Adrenal gland (tissue), 12 donors: ENCODE data around the gene CEACAM6. TPM values are rescaled to one million over a fixed set of nuclear protein-coding genes. Genes with fewer than 3 reads are reported as not detected.
A peak's percentile ranks its signal among the peaks of the same experiment; 100 is the strongest.
"Not testable (repeated sequence)": the region's sequence is repeated elsewhere in the genome, so short reads cannot be mapped to it uniquely, and the experiment has no call there.

Experiments used
- DNase-seq, 7 donors: peaks; one replicate each; pipeline ENCODE4 v3.0.0-alpha.2; 2019 to 2020
- H3K27ac ChIP-seq, 5 donors: fragments of 200-600 bp; sonication (generic) in 4 of 5; 1 replicate in 3 of 5; 2 replicates in 2 of 5; pipeline versions ENCODE4 v1.5.1 to v1.8.0; 2016 to 2020; ENCODE audit warnings: mild to moderate bottlenecking in 1 of 5
- H3K27me3 ChIP-seq: fragments of 200-600 bp; 2 replicates; pipeline ENCODE4 v1.8.0; 2021
- H3K36me3 ChIP-seq, 2 donors: fragments of 200-600 bp; replicated peaks in 1 of 2; 1 replicate in 1 of 2; 2 replicates in 1 of 2; pipeline versions ENCODE4 v1.5.1 to v1.8.0; 2018 to 2022
- H3K4me1 ChIP-seq, 2 donors: fragments of 200-600 bp; replicated peaks in 1 of 2; 1 replicate in 1 of 2; 2 replicates in 1 of 2; pipeline versions ENCODE4 v1.5.1 to v1.8.0; 2018 to 2021
- H3K4me3 ChIP-seq, 4 donors: fragments of 200-600 bp; sonication (generic) in 3 of 4; one replicate each; pipeline ENCODE4 v1.5.1; 2016 to 2018
- H3K9me3 ChIP-seq, 3 donors: fragments of 200-600 bp; sonication (generic) in 1 of 3; replicated peaks in 1 of 3; 1 replicate in 2 of 3; 2 replicates in 1 of 3; pipeline versions ENCODE4 v1.5.1 to v1.8.0; 2016 to 2021
- POLR2A ChIP-seq, 2 donors: fragments of 450-650 bp; IDR thresholded peaks; one replicate each; pipeline ENCODE4 v1.6.1; 2017; ENCODE audit warnings: antibody characterized with exemption in 2 of 2, mild to moderate bottlenecking in 2 of 2, moderate library complexity in 1 of 2
- WGBS, 4 donors: extraction: QIAGEN DNeasy Blood & Tissue Kit in 2 of 4; methylation state at CpG; one replicate each; pipeline versions ENCODE4 v1.1.5 to v1.1.7; 2013 to 2017; 5-methylcytosine and 5-hydroxymethylcytosine counted together
- intact Hi-C, 2 donors: fragments of 100-400 bp; cut with DNase I; formaldehyde crosslinking; loops; one replicate each; pipeline versions ENCODE4 v1.14.1 to v1.15.0; 2022 to 2023
- polyA plus RNA-seq, 3 donors: library from polyadenylated mRNA; stranded (reverse); fragments of 200-250 nt in 2 of 3; fragments of 350-450 nt in 1 of 3; fragmentation: Illumina TruSeq in 1 of 3; extraction: RNeasy Lipid Tissue Mini Kit (QIAGEN cat#74804) in 1 of 3; gene quantifications; one replicate each; pipeline ENCODE4 v1.2.3, GENCODE V29; 2013 to 2014
- total RNA-seq, 9 donors: library from RNA; depleted of rRNA in 4 of 9; stranded (reverse); fragments of >200 nt in 4 of 9; fragments of 120-200 nt in 1 of 9; fragmentation: NEBNext Ultra II Directional in 1 of 9; extraction: Animal tissue kit (Norgen Biotek cat#: 25700) in 1 of 9; gene quantifications; one replicate each; pipeline versions ENCODE4 v1.1.0 to v1.2.4, GENCODE V29; 2013 to 2023
- TF ChIP-seq, protein P1 (sequence below), 6 experiments: fragments of 450-650 bp in 4 of 6; fragments of 200-600 bp in 2 of 6; sonication (generic) in 1 of 6; IDR thresholded peaks; 1 replicate in 5 of 6; 2 replicates in 1 of 6; pipeline versions ENCODE4 v1.5.1 to v1.8.0; 2016 to 2021; ENCODE audit warnings: antibody characterized with exemption in 6 of 6, mild to moderate bottlenecking in 2 of 6, moderate library complexity in 1 of 6
- donor health status: healthy with polysubstance abuse.
- donor health status: Bipolar disorder and iron deficiency.
- donor health status: DM: yes; HTN: yes; CAD: no.
- donor health status: DM: no; HTN: no; CAD: no.
- donor health status: DM: no; HTN: no; CAD: no.
- donor health status: DM: yes; HTN: yes; CAD: no.

The CEACAM6 gene
- total and polyA plus RNA-seq, 12 donors = 0.06 to 0.76 (median 0.24) TPM; not detected in 5

DNA sequence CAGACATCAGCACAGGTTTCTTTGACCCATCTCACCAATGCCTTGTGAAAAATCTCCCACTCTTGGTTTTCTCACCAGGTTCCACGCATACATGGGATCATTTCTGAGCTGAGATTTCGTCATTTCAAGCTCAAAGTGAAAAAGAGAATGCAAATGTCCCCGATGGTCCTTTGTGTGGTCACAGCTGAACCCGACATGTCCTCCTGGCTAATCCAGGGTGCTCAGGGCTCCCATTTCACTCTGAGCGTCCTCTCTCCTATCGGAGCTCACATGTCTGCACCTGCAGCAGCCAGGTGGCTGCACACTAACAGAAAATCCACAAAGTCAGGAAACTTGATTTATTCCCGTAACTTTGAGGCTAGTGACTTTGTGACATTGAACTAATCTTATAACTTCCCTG lies 31.7 kb downstream of the CEACAM6 start:
- 53 to 66% (median 58%) methylated on average over 7 of the region's 7 CpGs for WGBS, 4 donors
- intact Hi-C loops = no loop called here

DNA sequence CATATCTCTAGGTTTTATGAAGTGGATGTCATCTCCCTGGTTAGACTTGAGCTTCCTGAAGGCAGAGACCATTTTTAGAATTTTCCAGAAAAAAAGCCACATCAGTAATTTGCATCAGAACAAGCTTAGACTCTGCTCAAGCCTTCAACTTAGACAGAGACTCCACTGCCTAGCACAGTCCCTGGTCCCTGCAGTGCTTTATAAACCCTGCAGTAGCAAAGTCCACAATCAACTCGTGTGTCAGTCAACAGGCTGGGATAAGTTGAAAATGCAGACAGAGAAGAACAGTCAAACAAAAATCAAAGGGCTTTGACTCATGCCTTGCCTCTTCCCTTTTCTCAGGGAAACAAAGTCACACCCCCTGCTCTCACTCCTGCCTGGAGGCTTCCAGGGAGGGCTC lies 33.2 kb downstream of the CEACAM6 start:
- H3K4me1 ChIP-seq, H3K9me3 ChIP-seq, H3K27ac ChIP-seq, H3K4me3 ChIP-seq, H3K36me3 ChIP-seq, DNase-seq, intact Hi-C loops: not testable (repeated sequence)
- H3K27me3 ChIP-seq = peaks cover 27% of the 10 kb centered on the region
- WGBS, 4 donors = no CpG with 5 or more reads among the region's 1 CpG

More for the DNA sequence above, 31.7 kb downstream of the CEACAM6 start:
- Histone ChIP-seq H3K36me3 (no peaks in the 10 kb centered on the region), H3K9me3 (no peaks in the 10 kb centered on the region), H3K4me1 (no peaks in the 10 kb centered on the region), H3K27ac (no peak overlapping the region), H3K4me3 (no peak overlapping the region), H3K27me3 (peaks cover 32% of the 10 kb centered on the region)
- no peak for DNase-seq
- TF ChIP-seq, protein P1, sequence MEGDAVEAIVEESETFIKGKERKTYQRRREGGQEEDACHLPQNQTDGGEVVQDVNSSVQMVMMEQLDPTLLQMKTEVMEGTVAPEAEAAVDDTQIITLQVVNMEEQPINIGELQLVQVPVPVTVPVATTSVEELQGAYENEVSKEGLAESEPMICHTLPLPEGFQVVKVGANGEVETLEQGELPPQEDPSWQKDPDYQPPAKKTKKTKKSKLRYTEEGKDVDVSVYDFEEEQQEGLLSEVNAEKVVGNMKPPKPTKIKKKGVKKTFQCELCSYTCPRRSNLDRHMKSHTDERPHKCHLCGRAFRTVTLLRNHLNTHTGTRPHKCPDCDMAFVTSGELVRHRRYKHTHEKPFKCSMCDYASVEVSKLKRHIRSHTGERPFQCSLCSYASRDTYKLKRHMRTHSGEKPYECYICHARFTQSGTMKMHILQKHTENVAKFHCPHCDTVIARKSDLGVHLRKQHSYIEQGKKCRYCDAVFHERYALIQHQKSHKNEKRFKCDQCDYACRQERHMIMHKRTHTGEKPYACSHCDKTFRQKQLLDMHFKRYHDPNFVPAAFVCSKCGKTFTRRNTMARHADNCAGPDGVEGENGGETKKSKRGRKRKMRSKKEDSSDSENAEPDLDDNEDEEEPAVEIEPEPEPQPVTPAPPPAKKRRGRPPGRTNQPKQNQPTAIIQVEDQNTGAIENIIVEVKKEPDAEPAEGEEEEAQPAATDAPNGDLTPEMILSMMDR (IDR thresholded peaks at IDR 0.05) = no peak
- no peak for TF ChIP-seq POLR2A (IDR thresholded peaks at IDR 0.05)

DNA sequence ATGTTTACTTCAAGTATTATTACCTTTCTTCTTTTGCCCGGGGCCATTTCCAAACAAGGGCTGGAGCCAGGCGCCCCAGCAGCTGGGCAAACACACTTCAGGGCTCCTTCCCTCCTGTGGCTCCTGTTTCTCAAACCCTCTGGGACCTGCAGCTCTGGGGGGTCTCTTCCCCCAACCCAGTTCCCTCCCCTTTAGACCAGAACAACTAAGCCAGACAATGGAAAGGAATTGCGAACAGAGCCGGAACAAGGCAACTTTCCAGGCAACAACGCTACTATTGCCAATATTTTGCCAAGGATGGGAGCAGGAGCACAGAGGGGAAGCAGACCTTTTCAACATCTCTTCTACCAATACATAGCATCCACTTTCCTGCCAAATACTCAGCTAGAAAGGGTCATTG lies 33.7 kb downstream of the CEACAM6 start:
- H3K27me3 ChIP-seq = peaks cover 28% of the 10 kb centered on the region
- intact Hi-C loops, H3K27ac ChIP-seq, DNase-seq, H3K36me3 ChIP-seq, H3K9me3 ChIP-seq, H3K4me1 ChIP-seq, H3K4me3 ChIP-seq: not testable (repeated sequence)
- WGBS, 4 donors = 65 to 87% (median 76%) methylated on average over 3 to 5 of the region's 5 CpGs

DNA sequence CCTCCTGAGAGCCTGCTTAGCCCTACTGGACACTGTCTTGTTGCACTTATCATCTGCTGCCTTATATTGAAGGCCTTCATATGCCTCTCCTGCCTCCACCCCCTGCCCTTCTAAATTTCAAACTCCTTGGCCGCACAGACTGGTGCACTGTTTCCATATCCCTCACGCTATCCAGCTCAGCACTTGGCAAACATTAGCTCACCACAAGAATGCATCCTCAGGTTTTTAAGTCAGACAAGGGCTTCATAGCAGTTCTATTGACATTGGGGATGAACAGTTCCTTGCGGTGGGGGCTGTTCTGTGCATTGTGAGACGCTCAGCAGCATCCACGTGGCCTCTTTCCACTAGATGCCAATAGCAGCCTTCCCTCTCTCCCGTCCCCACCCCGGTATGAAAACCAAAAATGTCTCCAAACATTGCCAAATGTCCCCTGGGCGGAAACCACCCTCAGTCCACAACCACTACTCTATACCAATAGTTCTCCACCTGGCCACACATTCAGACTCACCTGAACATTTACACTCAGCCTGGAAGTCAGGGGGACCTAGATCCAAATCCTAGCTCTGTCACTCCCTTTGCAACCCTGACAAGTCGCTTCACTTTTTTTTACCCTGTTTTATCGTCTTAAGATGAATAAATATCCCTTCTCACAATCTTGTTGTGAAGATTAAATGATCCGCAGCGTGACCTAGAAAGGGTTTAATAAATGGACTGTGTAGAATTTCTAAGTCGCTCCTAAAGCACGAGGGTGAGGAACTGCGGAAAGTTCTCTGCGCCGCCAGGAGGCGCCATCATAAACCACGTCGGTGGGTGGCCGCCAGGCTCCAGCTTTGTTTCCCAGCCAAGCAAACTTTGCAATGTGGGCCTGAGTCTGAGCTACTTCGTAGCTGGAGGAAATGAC lies 37.4 kb downstream of the CEACAM6 start:
- H3K36me3 ChIP-seq = no peaks in the 10 kb centered on the region
- peaks cover 15% of the 10 kb centered on the region for H3K27me3 ChIP-seq
- peak in 4 of 7 donors; percentile 29 to 47 (median 37) for DNase-seq
- no peaks in the 10 kb centered on the region for H3K4me1 ChIP-seq
- no peak overlapping the region for H3K4me3 ChIP-seq
- H3K27ac ChIP-seq = no peak overlapping the region
- TF ChIP-seq POLR2A (IDR thresholded peaks at IDR 0.05) = no peak
- TF ChIP-seq, protein P1 (IDR thresholded peaks at IDR 0.05) = peak; percentile 25 to 53 (median 42)
- H3K9me3 ChIP-seq = no peaks in the 10 kb centered on the region
- 24 to 29% (median 26%) methylated on average over 22 of the region's 22 CpGs for WGBS, 4 donors
- intact Hi-C loops = no loop called here

DNA sequence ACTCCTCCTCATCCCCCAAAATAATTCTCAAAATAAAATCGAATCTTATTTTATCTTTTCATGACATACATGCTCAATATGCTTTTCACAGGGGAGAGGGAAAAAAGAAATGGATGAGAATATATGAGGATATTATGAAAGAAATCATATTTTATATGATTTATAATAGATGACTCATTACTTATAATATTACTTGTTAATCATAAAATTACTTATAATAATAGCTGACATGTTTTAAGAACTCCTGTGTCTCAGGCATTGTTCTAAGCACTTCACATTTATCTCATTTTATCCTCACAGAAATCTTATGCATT lies 38.0 kb downstream of the CEACAM6 start:
- H3K9me3 ChIP-seq = no peaks in the 10 kb centered on the region
- no peak overlapping the region for H3K4me3 ChIP-seq
- peaks cover 15% of the 10 kb centered on the region for H3K27me3 ChIP-seq
- no peak for DNase-seq
- no peak for TF ChIP-seq POLR2A (IDR thresholded peaks at IDR 0.05)
- no peaks in the 10 kb centered on the region for H3K36me3 ChIP-seq
- WGBS, 4 donors = 0 to 7% (median 2%) methylated on average over 1 of the region's 1 CpG
- H3K4me1 ChIP-seq = no peaks in the 10 kb centered on the region
- H3K27ac ChIP-seq = no peak overlapping the region
- intact Hi-C loops = no loop called here

DNA sequence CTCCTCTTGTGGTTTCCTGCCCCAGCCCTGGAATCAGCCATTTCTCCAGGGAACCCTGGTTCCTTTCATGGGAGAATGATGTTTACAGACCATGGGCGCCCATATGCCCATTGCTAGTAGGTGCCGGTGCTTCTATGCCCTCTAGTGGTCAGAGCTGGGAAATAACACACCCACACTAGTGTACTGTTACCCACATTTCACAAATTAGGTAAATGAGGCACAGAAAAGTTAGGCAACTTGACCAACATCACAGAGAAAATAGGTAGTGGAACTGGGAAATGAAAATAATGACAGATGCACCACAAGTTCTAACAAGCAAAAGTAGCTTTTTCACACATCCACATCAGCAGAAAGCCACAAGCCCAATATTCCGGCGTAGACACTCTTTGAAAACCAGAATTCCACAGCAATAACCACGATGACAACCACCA lies 39.7 kb downstream of the CEACAM6 start:
- WGBS, 4 donors = 37 to 47% (median 39%) methylated on average over 5 of the region's 5 CpGs
- peaks cover 10% of the 10 kb centered on the region for H3K27me3 ChIP-seq

More for the DNA sequence above, 39.7 kb downstream of the CEACAM6 start:
- DNase-seq = peak in 6 of 7 donors; percentile 36 to 61 (median 48)
- H3K4me1 ChIP-seq = no peaks in the 10 kb centered on the region
- H3K27ac ChIP-seq = no peak overlapping the region
- no peak for TF ChIP-seq POLR2A (IDR thresholded peaks at IDR 0.05)
- TF ChIP-seq, protein P1 (IDR thresholded peaks at IDR 0.05) = peak; percentile 39 to 68 (median 60)
- intact Hi-C loops = no loop called here
- H3K4me3 ChIP-seq = no peak overlapping the region
- H3K36me3 ChIP-seq = no peaks in the 10 kb centered on the region
- H3K9me3 ChIP-seq = no peaks in the 10 kb centered on the region
